ENCODE results near the gene MMP7.

DNA sequence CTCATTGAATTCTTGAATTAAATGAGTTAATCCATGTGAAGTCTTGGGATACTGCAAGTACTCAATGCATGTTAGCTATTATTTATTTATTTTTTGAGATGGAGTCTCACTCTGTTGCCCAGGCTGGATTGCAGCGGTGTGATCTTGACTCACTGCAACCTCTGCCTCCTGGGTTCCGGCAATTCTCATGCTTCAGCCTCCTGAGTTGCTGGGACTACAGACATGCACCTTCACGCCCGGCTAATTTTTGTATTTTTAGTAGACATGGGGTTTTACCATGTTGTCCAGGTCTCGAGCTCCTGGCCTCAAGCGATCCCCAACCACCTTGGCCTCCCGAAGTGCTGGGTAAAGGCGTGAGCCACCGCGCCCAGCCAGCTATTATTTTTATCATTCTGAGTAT is 9.4 kb downstream of the MMP7 start:
- TF ChIP-seq, protein P1, sequence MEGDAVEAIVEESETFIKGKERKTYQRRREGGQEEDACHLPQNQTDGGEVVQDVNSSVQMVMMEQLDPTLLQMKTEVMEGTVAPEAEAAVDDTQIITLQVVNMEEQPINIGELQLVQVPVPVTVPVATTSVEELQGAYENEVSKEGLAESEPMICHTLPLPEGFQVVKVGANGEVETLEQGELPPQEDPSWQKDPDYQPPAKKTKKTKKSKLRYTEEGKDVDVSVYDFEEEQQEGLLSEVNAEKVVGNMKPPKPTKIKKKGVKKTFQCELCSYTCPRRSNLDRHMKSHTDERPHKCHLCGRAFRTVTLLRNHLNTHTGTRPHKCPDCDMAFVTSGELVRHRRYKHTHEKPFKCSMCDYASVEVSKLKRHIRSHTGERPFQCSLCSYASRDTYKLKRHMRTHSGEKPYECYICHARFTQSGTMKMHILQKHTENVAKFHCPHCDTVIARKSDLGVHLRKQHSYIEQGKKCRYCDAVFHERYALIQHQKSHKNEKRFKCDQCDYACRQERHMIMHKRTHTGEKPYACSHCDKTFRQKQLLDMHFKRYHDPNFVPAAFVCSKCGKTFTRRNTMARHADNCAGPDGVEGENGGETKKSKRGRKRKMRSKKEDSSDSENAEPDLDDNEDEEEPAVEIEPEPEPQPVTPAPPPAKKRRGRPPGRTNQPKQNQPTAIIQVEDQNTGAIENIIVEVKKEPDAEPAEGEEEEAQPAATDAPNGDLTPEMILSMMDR (IDR thresholded peaks at IDR 0.05), result no peak
- no peak for TF ChIP-seq POLR2A (IDR thresholded peaks at IDR 0.05)

All from adrenal gland (tissue), 5 donors.